SK-N-SH (cell line): ENCODE data around the gene PPIF. TPM values are rescaled to one million over a fixed set of nuclear protein-coding genes. Genes with fewer than 3 reads are reported as not detected.

Experiments used
- CTCF ChIA-PET: fragments of 300-600, 350-600 bp; formaldehyde crosslinking; extraction: SDS; loops from one replicate; lab custom pipeline; 2021; lab: Yijun Ruan, JAX
- POLR2A ChIA-PET: fragments of 350-600 bp; sonication (Branson Sonifier 250); formaldehyde crosslinking; extraction: SDS; loops from one replicate; lab custom pipeline; 2020; ENCODE audit warnings: antibody characterized with exemption, inconsistent platforms; lab: Yijun Ruan, JAX
- DNase-seq: peaks from one replicate; pipeline ENCODE4 v3.0.0; 2012
- H2AFZ ChIP-seq: fragments of 200-600 bp; sonication (generic); 2 replicates; pipeline ENCODE4 v1.8.1; 2016; ENCODE audit warnings: antibody characterized with exemption, mild to moderate bottlenecking, low read depth
- H3F3A ChIP-seq: fragments of 200-600 bp; sonication (generic); replicated peaks from 2 replicates; pipeline ENCODE3; 2016; ENCODE audit warnings: antibody characterized with exemption, mild to moderate bottlenecking; ENCODE audit not compliant: insufficient read depth
- H3K27ac ChIP-seq, 2 experiments: fragments of 200-500 bp in 1 of 2; fragments of 200-600 bp in 1 of 2; sonication (Bioruptor generic) in 1 of 2; sonication (generic), shearing (Covaris generic) in 1 of 2; 2 replicates each; pipeline versions ENCODE4 v1.5.1 to v1.6.1; 2014 to 2016; ENCODE audit warnings: low read depth in 2 of 2, inconsistent platforms in 1 of 2, low read length in 1 of 2, mild to moderate bottlenecking in 1 of 2, mixed read lengths in 1 of 2
- H3K27me3 ChIP-seq: fragments of 200-600 bp; sonication (generic), shearing (Covaris generic); 2 replicates; pipeline ENCODE4 v1.6.1; 2016; ENCODE audit warnings: mixed run types; ENCODE audit not compliant: insufficient read depth
- H3K36me3 ChIP-seq, 2 experiments: fragments of 200-500 bp in 1 of 2; fragments of 200-600 bp in 1 of 2; sonication (Bioruptor generic) in 1 of 2; sonication (generic) in 1 of 2; replicated peaks in 1 of 2; 2 replicates each; pipeline versions ENCODE3 to v1.5.1; 2014 to 2016; ENCODE audit warnings: low read length in 1 of 2, mild to moderate bottlenecking in 1 of 2; ENCODE audit not compliant: insufficient read depth in 2 of 2, control insufficient read depth in 1 of 2
- H3K4me1 ChIP-seq, 2 experiments: fragments of 200-500 bp in 1 of 2; fragments of 200-600 bp in 1 of 2; sonication (Bioruptor generic) in 1 of 2; sonication (generic), shearing (Covaris generic) in 1 of 2; 2 replicates each; pipeline versions ENCODE4 v1.5.1 to v1.6.1; 2014 to 2016; ENCODE audit warnings: low read depth in 1 of 2, low read length in 1 of 2, mixed run types in 1 of 2; ENCODE audit not compliant: insufficient read depth in 2 of 2, control insufficient read depth in 1 of 2
- H3K4me2 ChIP-seq: fragments of 200-600 bp; sonication (generic), shearing (Covaris generic); 2 replicates; pipeline ENCODE4 v1.6.1; 2017; ENCODE audit warnings: mixed run types
- H3K4me3 ChIP-seq, 2 experiments: fragments of 200-500 bp in 1 of 2; fragments of 200-600 bp in 1 of 2; sonication (Bioruptor generic) in 1 of 2; sonication (generic), shearing (Covaris generic) in 1 of 2; 2 replicates each; pipeline versions ENCODE4 v1.5.1 to v1.8.1; 2014 to 2016; ENCODE audit warnings: low read depth in 2 of 2, inconsistent platforms in 1 of 2, low read length in 1 of 2, mild to moderate bottlenecking in 1 of 2, mixed read lengths in 1 of 2, moderate library complexity in 1 of 2
- H3K79me2 ChIP-seq: fragments of 200-600 bp; sonication (generic); 2 replicates; pipeline ENCODE4 v1.8.1; 2017; ENCODE audit warnings: mild to moderate bottlenecking; ENCODE audit not compliant: insufficient read depth
- H3K9ac ChIP-seq: fragments of 200-600 bp; sonication (generic); 2 replicates; pipeline ENCODE4 v1.6.1; 2017; ENCODE audit warnings: mixed run types
- H3K9me2 ChIP-seq: fragments of 200-600 bp; sonication (generic); 2 replicates; pipeline ENCODE4 v1.6.1; 2017; ENCODE audit warnings: mixed run types
- H3K9me3 ChIP-seq: fragments of 200-600 bp; sonication (generic); 2 replicates; pipeline ENCODE4 v1.6.1; 2017; ENCODE audit warnings: mixed run types, mild to moderate bottlenecking, moderate library complexity
- H4K20me1 ChIP-seq: fragments of 200-600 bp; sonication (generic); 2 replicates; pipeline ENCODE4 v1.6.1; 2017; ENCODE audit warnings: mild to moderate bottlenecking, mixed run types; ENCODE audit not compliant: insufficient read depth
- CHD2 ChIP-seq: fragments of 150-350 bp; IDR thresholded peaks from 2 replicates; pipeline ENCODE4 v1.6.1; 2018; ENCODE audit warnings: low read length; ENCODE audit not compliant: partially characterized antibody
- ELF1 ChIP-seq: IDR thresholded peaks from 2 replicates; pipeline ENCODE4 v1.4.0; 2012
- GATA2 ChIP-seq: sonication (generic); formaldehyde crosslinking; IDR thresholded peaks from 2 replicates; pipeline ENCODE4 v1.5.0; 2020; ENCODE audit warnings: mild to moderate bottlenecking, missing genetic modification reagents
- MEF2A ChIP-seq: IDR thresholded peaks from 2 replicates; pipeline ENCODE4 v1.4.0; 2012; ENCODE audit warnings: low read depth, borderline replicate concordance
- MXI1 ChIP-seq: IDR thresholded peaks from 2 replicates; pipeline ENCODE4 v1.6.1; 2012; ENCODE audit warnings: mild to moderate bottlenecking, low read depth, low read length, improper control_type of control experiment
- PBX3 ChIP-seq: IDR thresholded peaks from 2 replicates; pipeline ENCODE4; 2012
- REST ChIP-seq: IDR thresholded peaks from 2 replicates; pipeline ENCODE4 v1.6.1; 2012; ENCODE audit warnings: mild to moderate bottlenecking, low read depth, low read length, moderate library complexity
- RFX5 ChIP-seq: IDR thresholded peaks from 2 replicates; pipeline ENCODE4 v1.6.1; 2012; ENCODE audit warnings: mild to moderate bottlenecking, improper control_type of control experiment, low read length
- RXRA ChIP-seq: IDR thresholded peaks from 2 replicates; pipeline ENCODE4 v1.4.0; 2012; ENCODE audit warnings: low read depth, mild to moderate bottlenecking, borderline replicate concordance
- SMC3 ChIP-seq: IDR thresholded peaks from 2 replicates; pipeline ENCODE4 v1.6.1; 2012; ENCODE audit warnings: low read depth, low read length, improper control_type of control experiment
- TCF12 ChIP-seq: IDR thresholded peaks from 2 replicates; pipeline ENCODE4 v1.4.0; 2012
- USF2 ChIP-seq: fragments of 150-350 bp; IDR thresholded peaks from 2 replicates; pipeline ENCODE4 v1.6.1; 2017; ENCODE audit warnings: antibody characterized with exemption, low read length, low read depth, borderline replicate concordance
- YY1 ChIP-seq: IDR thresholded peaks from 2 replicates; pipeline ENCODE4 v1.4.0; 2012; ENCODE audit warnings: low read depth, mild to moderate bottlenecking
- ZBTB33 ChIP-seq: IDR thresholded peaks from 2 replicates; pipeline ENCODE4 v1.4.0; 2012; ENCODE audit warnings: low read depth, borderline replicate concordance
- WGBS: methylation state at CpG from one replicate; pipeline ENCODE4 v1.1.6; 2017; ENCODE audit warnings: low lambda C conversion rate; 5-methylcytosine and 5-hydroxymethylcytosine counted together
- polyA plus RNA-seq, 3 experiments: library from polyadenylated mRNA; depleted of rRNA; stranded (reverse); fragments of >200 nt; gene quantifications; 2 replicates each; pipeline ENCODE4 v1.2.3, GENCODE V29; 2012
- TF ChIP-seq, protein P1 (sequence below): IDR thresholded peaks from 2 replicates; pipeline ENCODE4 v1.4.0; 2012; ENCODE audit warnings: low read depth

Gene PPIF
- polyA plus RNA-seq, 1 of the 3 experiments (the other 2 are of a cell fraction): 85.9 TPM

DNA sequence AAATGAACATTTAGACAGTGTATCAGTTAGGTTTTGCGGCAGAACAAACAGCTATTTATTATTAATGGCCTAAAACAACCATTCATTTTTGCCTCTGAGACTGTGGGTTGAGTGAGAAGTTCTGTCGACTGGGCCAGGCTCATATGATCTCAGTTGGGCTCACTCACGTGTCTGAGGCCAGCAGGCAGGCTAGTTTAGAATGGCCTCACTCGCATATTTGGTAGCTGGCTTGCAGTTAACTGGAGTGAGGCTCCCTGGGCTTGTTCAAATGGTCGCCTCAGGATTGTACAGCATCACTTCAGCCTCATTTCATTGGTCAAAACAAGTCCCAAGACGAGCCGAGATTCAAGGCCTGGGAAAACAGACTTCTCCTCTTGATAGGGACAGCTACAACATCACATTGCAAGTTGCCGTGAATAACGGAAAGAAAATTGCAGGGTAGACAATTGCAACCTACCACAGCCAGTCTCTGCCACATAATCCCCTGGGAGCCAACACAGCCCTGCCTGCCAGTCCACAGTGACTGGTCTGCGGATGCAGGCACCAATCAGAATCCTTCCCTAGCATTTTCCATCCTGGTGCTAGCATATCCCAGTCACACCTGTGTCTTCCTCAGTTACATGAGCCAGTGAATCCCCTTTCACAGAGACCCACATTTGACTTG, 23.1 kb upstream of the PPIF start:
- Histone ChIP-seq H3K79me2 (no peaks in the 10 kb centered on the region), H3K4me1 (peaks cover 18 to 24% of the 10 kb centered on the region in 2 experiments; a peak in 2 of 4 replicates), H3K9ac (no peak overlapping the region), H3F3A (peaks cover 14% of the 10 kb centered on the region), H3K4me3 (no peak overlapping the region), H3K36me3 (no peaks in the 10 kb centered on the region), H3K27me3 (no peaks in the 10 kb centered on the region), H3K27ac (no peak overlapping the region), H3K9me3 (no peaks in the 10 kb centered on the region), H2AFZ (no peak overlapping the region), H4K20me1 (no peaks in the 10 kb centered on the region), H3K4me2 (no peak overlapping the region), H3K9me2 (no peaks in the 10 kb centered on the region)
- no peak for TF ChIP-seq USF2
- TF ChIP-seq MXI1: no peak
- TF ChIP-seq SMC3: no peak
- no peak for TF ChIP-seq REST
- TF ChIP-seq ZBTB33: no peak
- no peak for TF ChIP-seq MEF2A
- TF ChIP-seq, protein P1, sequence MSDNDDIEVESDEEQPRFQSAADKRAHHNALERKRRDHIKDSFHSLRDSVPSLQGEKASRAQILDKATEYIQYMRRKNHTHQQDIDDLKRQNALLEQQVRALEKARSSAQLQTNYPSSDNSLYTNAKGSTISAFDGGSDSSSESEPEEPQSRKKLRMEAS: no peak
- TF ChIP-seq ELF1: no peak
- no peak for TF ChIP-seq GATA2 (CRISPR knock-in tag)
- TF ChIP-seq YY1: no peak
- TF ChIP-seq PBX3: no peak
- no peak for TF ChIP-seq RXRA
- no peak for TF ChIP-seq CHD2
- TF ChIP-seq RFX5: no peak
- TF ChIP-seq TCF12: no peak
- no peak for DNase-seq
- ChIA-PET CTCF (interaction anchor here (1.5 kb wide), 2 partner anchors 24 to 163 kb away, joined by 4 to 5 read pairs; no protein-coding TSS in a partner anchor), POLR2A (no interaction called here)
- WGBS: 92% methylated on average over 10 of the region's 10 CpGs
